T47D (cell line): Measurements from ENCODE around the gene LMAN2.
"Not testable (repeated sequence)": the region's sequence is repeated elsewhere in the genome, so short reads cannot be mapped to it uniquely, and the experiment has no call there.

Source experiments
- DNase-seq, 2 experiments: peaks; one replicate each; pipeline versions ENCODE4 v3.0.0 to v3.0.0-alpha.2; 2011 to 2012; ENCODE audit warnings: low read depth in 1 of 2, low spot score in 1 of 2
- JUND ChIP-seq: IDR thresholded peaks from 2 replicates; pipeline ENCODE4 v1.6.1; 2012; ENCODE audit warnings: low read depth
- in situ Hi-C: cut with HindIII; loops from 2 replicates; pipeline ENCODE4 v1.10.0; 2016; ENCODE audit warnings: low sequenced_read_pairs, low pct_unique_long_range_greater_than_20kb

The LMAN2 gene

DNA sequence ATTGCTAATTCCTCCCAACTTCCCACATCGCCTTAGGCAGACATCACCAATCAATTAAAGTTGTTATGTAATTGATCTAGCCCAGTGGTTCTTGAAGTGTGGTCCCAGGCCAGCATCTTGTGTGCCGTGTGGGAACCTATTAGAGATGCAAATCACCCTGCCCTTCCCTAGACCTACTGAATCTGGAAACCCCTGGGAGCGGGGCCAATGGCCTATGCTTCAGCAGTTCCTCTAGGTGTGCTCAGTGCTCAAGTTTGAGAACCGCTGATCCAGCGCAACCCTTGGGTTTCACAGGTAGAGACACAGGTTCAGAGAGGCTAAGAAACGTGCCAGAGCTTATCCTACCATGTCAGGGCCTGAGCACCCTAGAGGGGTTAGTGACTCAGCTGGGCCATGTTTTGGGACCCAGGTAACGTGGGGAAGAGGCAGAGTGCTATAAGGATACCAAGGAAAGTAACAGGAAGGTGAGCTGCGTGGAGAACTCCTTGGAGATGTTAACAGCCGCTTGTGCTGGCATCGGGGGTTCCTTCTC, 37.1 kb upstream of the LMAN2 start:
- no peak for TF ChIP-seq JUND
- DNase-seq = no peak
- in situ Hi-C loops = no loop called here

- DNase-seq = no peak
- TF ChIP-seq JUND = no peak
- in situ Hi-C loops = no loop called here
Observed at GRCh38 chr5:177387405-177387804, 35.9 kb upstream of the LMAN2 start.

DNA sequence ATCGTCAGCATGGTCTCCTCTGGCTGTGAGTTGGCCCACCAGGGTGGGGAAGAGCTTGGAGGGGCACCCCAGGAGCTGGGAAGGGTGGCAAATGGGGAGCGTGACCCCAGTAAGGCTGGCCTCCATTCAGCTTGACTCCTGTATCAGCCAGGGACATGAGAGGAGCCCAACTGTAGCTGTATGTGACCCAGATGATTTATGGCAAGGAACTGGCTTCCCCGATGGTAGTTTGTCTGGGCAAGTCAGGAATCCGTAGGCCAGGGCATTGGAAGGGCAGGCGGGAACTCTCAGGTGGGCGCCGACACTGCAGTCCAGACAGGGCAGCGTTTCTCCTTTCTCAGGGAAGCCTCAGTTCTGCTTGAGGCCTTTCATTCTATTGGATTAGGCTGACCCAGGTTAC, 35.1 kb upstream of the LMAN2 start:
- TF ChIP-seq JUND = no peak
- in situ Hi-C loops = no loop called here
- no peak for DNase-seq

DNA sequence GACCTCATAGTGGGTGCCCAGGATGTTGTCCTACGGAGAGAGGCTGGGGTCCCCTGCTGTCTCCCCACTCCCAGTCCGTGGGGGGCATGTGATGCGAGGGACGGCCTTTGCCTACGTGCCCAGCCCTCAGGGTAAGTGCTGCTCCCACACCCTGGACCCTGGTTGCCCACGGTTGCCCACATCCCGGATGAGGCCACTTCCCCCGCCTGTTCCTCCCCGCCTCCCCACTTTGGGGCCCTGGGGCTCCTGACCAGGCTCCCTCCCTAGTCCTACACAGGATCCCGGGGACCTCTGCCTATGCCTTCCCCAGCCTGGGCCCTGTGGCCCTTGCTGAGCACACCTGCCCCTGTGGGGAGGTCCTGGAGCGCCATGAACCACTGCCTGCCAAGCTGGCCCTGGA, 34.3 kb upstream of the LMAN2 start:
- TF ChIP-seq JUND = no peak
- in situ Hi-C loops = no loop called here
- no peak for DNase-seq

DNA sequence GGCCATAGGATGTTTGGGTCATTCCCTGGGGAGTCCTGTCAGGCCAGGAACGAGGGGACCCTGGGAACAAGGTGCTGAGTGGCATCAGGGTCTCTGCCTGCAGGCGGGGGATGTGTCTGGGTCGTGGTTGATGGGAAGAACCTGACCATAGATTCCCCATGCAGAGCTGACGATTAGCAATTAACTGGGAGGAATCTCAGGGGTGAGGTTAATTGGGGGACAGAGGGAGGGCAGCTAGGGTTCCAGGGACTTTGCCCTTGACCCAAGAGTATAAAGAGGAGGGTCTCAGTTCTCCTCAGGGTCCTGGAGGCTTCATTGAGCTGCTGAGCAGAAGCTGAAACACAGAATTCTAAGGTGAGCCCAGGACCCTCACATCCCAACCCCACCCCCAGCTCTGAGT, 32.7 kb upstream of the LMAN2 start, which contains the start of gene SLC34A1:
SLC34A1 (plus strand) TSS at position 301 of the 400 bp plus-strand sequence. CDS start 1,308 bp downstream, outside the sequence.
- in situ Hi-C loops = no loop called here
- no peak for TF ChIP-seq JUND
- no peak for DNase-seq

- DNase-seq = no peak
- no peak for TF ChIP-seq JUND
- in situ Hi-C loops = no loop called here
Observed at GRCh38 chr5:177383181-177383580, 31.7 kb upstream of the LMAN2 start.

GRCh38 chr5:177382423-177383029, 31.1 kb upstream of the LMAN2 start:
- TF ChIP-seq JUND = no peak
- in situ Hi-C loops = no loop called here
- peak in 1 of 2 experiments; percentile 68 for DNase-seq

DNA sequence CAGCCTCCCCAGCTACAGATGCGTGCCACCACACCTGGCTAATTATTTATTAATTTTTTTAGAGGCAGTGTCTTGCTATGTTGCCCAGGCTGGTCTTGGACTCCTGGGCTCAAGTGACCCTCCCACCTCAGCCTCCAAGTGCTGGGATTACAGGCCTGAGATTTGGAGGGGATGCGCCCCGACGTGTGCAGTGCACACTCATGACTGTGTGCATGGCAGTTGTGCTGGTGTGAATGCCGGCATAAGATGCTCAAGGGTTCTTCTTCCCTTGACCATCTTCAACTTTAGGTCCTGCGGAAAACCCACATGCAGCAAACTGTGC, 29.3 kb upstream of the LMAN2 start:
- no peak for TF ChIP-seq JUND
- DNase-seq = no peak
- in situ Hi-C loops = no loop called here

DNA sequence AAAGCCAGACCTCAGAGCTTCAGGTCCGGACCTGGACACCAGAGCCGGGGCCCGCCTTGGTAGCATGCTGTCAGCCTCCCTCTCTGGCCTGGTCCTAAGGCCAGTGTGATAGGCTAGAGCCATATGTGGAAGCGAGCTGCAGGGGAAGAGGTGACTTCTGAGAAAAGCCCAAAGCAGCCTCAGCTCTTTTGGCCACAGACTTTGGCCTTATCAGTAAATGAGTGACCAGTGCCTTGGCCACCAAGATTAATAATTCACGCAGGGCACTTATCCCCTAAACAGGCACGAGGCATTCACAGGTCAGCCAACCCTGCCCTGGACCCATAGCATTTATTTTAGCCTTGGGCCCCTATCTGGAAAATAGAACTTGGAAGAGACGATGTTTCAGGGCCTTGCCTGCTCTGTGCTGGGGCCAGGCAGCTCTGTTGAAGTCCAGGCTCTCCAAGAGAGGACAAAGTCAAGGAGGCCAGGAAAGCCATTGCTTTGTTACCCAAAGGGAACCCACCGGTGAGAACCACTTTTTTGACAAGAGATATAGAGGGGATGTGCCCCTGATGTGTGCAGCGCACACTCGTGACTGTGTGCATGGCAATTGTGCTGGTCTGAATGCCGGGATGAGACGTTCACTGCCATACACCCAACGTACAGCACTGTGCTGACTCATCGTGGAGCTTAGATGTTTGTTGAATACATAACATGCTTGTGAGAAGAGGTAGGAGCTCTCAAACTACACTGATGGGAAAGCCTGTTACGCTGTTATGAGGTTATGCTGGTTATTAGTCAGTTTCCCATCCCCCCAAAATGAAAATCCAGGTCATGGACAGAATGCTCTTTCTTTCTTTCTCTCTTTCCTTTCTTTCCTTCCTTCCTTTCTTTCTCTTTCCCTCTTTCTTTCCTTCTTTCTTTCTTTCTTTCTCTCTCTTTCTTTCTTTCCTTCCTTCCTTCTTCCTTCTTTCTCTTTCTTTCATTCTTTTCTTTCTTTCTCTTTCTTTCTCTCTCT, 27.7 kb upstream of the LMAN2 start:
- in situ Hi-C loops = no loop called here
- no peak for TF ChIP-seq JUND
- DNase-seq = peak in 1 of 2 experiments; percentile 42

DNA sequence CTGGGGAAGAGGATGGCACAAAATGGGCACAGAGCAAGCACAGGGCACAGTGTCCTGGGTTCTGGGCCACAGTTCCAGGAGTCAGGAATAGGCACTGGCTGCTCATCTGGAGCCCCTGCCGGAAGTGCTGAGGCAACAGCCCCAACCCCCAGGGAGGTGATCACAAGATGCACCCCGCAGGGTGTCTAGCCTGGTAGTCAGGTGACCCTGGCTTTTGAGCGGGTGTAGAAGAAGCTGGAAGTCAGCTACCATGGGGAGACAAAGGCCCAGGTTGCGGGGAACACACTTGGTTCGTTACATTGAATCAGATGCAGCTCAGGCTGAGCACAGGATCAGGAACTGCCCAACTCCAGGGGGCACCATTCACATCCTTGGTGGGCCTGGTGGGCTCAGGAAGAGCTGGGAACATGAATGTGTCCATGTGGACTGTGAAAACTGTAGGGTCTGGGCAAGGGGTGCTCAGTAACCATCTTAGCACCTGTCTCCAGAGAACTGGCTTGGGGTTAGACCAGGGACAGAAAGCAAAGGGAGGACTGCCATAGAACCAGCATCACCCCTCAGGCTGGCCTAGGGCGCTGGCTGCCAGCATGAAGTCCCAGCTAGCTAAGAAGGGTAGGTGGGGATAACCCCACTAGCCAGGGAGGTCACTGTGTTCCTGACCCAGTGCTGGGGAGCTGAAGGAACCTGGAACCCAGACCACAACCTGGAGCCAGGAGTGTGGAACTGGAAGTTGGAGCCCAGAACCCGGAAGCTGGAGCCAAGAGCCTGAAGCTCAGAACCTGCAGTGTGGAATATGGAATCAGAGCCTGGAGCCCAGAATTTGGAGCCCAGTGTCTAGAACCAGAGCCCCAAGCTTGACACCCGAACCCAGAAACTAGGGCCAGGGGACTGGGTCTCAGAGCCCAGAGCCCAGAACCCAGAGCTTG, 26.6 kb upstream of the LMAN2 start:
- no peak for TF ChIP-seq JUND
- no peak for DNase-seq
- in situ Hi-C loops = no loop called here

DNA sequence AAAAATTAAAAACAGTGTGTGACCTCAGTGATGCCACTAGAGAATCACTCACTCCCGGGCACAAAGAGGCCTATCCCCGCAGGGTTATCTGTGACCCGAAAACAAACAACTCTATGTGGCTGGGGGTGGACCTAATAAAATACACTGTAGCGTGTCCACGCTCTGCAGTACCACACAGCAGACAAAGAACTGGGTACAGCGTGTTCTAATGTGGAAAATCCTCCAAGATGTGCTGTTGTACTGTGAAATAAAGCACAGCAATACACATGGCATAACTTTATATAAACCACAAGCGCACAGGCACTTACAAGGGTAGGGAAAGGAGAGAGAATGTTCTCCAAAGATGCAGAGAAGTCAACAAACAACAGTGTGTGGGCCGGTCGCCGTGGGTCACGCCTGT, 24.6 kb upstream of the LMAN2 start:
- TF ChIP-seq JUND = no peak
- in situ Hi-C loops = no loop called here
- DNase-seq = no peak

DNA sequence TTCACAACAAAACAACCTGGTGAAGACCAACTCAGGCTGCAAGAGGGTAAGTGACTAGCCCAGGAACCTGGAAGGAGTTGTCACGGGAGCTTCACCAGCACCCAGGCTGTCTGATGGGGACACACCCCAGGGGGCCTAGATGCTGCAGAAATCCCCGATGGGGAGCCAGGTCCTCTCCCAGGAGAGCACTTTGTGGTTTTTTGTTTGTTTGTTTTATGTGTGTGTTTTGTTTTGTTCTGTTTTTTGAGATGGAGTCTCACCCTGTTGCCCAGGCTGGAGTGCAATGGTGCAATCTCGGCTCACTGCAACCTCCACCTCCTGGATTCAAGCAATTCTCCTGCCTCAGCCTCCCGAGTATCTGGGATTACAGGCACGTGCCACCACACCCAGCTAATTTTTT, 24.0 kb upstream of the LMAN2 start:
- in situ Hi-C loops, DNase-seq: not testable (repeated sequence)
